UCSD-AML1 (cell line): ENCODE results near the gene CREB5.
"Not testable (repeated sequence)": the region's sequence is repeated elsewhere in the genome, so short reads cannot be mapped to it uniquely, and the experiment has no call there.

ENCODE experiments used
- DNase-seq: peaks from one replicate; lab custom pipeline; 2025; ENCODE audit not compliant: unreplicated experiment; lab: John Stamatoyannopoulos, UW

The CREB5 gene

GRCh38 chr7:28544453-28545117, 132.3 kb downstream of the CREB5 start:
- no peak for DNase-seq

GRCh38 chr7:28546067-28546466, 133.7 kb downstream of the CREB5 start:
- no peak for DNase-seq

- no peak for DNase-seq
These were observed 134.8 kb downstream of the CREB5 start for GRCh38 chr7:28547115-28547514.

GRCh38 chr7:28548416-28548815, 136.1 kb downstream of the CREB5 start:
- DNase-seq, result no peak

- DNase-seq, result no peak
These were observed 137.7 kb downstream of the CREB5 start for GRCh38 chr7:28549998-28550397.

GRCh38 chr7:28550580-28551186, 138.4 kb downstream of the CREB5 start:
- no peak for DNase-seq

GRCh38 chr7:28551331-28551730, 139.0 kb downstream of the CREB5 start:
- DNase-seq, result no peak

GRCh38 chr7:28551766-28552165, 139.4 kb downstream of the CREB5 start:
- not testable (repeated sequence) for DNase-seq

GRCh38 chr7:28554802-28555471, 142.6 kb downstream of the CREB5 start:
- no peak for DNase-seq

GRCh38 chr7:28556025-28556424, 143.7 kb downstream of the CREB5 start:
- DNase-seq, result no peak

GRCh38 chr7:28556671-28557070, 144.4 kb downstream of the CREB5 start:
- DNase-seq, result no peak

- DNase-seq, result no peak
These were observed 145.9 kb downstream of the CREB5 start for GRCh38 chr7:28558236-28558635.

GRCh38 chr7:28560767-28561166, 148.4 kb downstream of the CREB5 start:
- peak; percentile 5 for DNase-seq

- DNase-seq, result no peak
These were observed 151.7 kb downstream of the CREB5 start for GRCh38 chr7:28564033-28564432.

- DNase-seq, result no peak
These were observed 152.5 kb downstream of the CREB5 start for GRCh38 chr7:28564755-28565374.

- DNase-seq, result no peak
These were observed 153.7 kb downstream of the CREB5 start for GRCh38 chr7:28565980-28566379.

GRCh38 chr7:28570113-28570969, 158.0 kb downstream of the CREB5 start:
- no peak for DNase-seq

GRCh38 chr7:28570970-28571288, 158.6 kb downstream of the CREB5 start:
- no peak for DNase-seq

- no peak for DNase-seq
These were observed 159.1 kb downstream of the CREB5 start for GRCh38 chr7:28571405-28571804.

GRCh38 chr7:28572321-28573058, 160.2 kb downstream of the CREB5 start:
- DNase-seq, result no peak
